Uterus (tissue), 2 donors: ENCODE results near the gene NCOA1.

Source experiments
- CTCF ChIP-seq, 4 experiments: fragments of 200-600 bp in 2 of 4; fragments of 450-650 bp in 2 of 4; sonication (generic) in 2 of 4; IDR thresholded peaks; one replicate each; pipeline ENCODE4 v1.5.1; 2016 to 2019; ENCODE audit warnings: antibody characterized with exemption in 4 of 4, mild to moderate bottlenecking in 2 of 4, moderate library complexity in 1 of 4
- POLR2A ChIP-seq, 2 donors: fragments of 450-650 bp; IDR thresholded peaks; one replicate each; pipeline ENCODE4 v1.6.1; 2016; ENCODE audit warnings: antibody characterized with exemption in 2 of 2, mild to moderate bottlenecking in 1 of 2, moderate library complexity in 1 of 2

- TF ChIP-seq CTCF (IDR thresholded peaks at IDR 0.05) = no peak
- no peak for TF ChIP-seq POLR2A (IDR thresholded peaks at IDR 0.05)
Observed at GRCh38 chr2:24512404-24512803, 21.4 kb downstream of the NCOA1 start.
